ENCODE results near the gene SLC30A2. TPM values are rescaled to one million over a fixed set of nuclear protein-coding genes. Genes with fewer than 3 reads are reported as not detected.

SLC30A2 gene
- total and polyA plus RNA-seq, 2 experiments from 2014 or later, result 0.07 TPM; not detected in 1

DNA sequence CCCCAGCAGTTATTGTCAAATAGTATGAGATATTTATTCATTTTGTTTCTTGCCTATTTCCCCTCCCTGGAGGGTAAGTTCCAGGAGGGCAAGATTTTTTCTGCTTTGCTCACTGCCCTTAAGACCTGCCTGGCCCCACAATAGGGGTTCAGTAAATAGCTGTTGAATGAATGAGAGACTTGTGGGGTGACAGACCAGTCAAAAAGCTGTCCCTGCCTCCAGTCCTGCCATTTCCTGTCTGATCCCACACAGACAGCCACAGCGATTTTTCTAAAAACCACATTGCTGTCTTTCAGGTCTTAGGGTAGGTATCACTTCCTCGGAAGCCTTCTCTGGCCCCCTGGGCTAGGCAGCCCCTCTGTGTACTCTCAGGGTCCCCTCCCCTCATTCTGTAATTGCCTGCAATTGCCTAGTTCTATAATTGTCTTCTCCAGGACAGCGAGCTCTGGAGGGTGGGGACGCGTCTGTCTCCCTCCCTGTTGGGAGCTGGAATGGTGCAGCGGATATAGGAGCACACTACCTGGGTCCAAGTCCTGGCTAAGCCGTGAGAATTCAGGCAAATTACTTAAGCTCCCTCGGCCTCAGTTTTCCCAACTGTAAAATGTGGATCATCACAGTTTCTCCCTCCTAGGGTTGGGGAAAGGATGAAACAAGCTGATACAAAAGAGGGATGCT, 26.1 kb downstream of the SLC30A2 start:
- Histone ChIP-seq H3K79me2 (replicated peaks; ENCODE audit: insufficient read depth) (no peaks in the 10 kb centered on the region), H3K27ac (ENCODE audit: low read depth) (no peak overlapping the region), H3F3A (replicated peaks; ENCODE audit: low read depth) (no peaks in the 10 kb centered on the region), H3K36me3 (ENCODE audit: insufficient read depth) (no peaks in the 10 kb centered on the region), H3K4me2 (no peak overlapping the region), H3K27me3 (ENCODE audit: insufficient read depth) (no peaks in the 10 kb centered on the region), H2AFZ (no peak overlapping the region), H3K9me2 (ENCODE audit: insufficient read depth) (no peaks in the 10 kb centered on the region), H3K4me1 (ENCODE audit: insufficient read depth) (peaks cover 3% of the 10 kb centered on the region; the same call in 1 of the 2 replicates), H3K4me3 (no peak overlapping the region), H4K20me1 (replicated peaks; ENCODE audit: insufficient read depth) (no peaks in the 10 kb centered on the region)
- peaks cover 9% of the 10 kb centered on the region for H3K27me3 Mint-ChIP-seq (ENCODE audit: insufficient read depth, low read depth, poor library complexity)
- ATAC-seq, result no peak
- H3K9me3 Mint-ChIP-seq, result no peaks in the 10 kb centered on the region
- peaks cover 29% of the 10 kb centered on the region for H3K4me1 Mint-ChIP-seq
- H3K36me3 Mint-ChIP-seq (ENCODE audit: low read depth), result no peaks in the 10 kb centered on the region
- TF ChIP-seq, protein P1, sequence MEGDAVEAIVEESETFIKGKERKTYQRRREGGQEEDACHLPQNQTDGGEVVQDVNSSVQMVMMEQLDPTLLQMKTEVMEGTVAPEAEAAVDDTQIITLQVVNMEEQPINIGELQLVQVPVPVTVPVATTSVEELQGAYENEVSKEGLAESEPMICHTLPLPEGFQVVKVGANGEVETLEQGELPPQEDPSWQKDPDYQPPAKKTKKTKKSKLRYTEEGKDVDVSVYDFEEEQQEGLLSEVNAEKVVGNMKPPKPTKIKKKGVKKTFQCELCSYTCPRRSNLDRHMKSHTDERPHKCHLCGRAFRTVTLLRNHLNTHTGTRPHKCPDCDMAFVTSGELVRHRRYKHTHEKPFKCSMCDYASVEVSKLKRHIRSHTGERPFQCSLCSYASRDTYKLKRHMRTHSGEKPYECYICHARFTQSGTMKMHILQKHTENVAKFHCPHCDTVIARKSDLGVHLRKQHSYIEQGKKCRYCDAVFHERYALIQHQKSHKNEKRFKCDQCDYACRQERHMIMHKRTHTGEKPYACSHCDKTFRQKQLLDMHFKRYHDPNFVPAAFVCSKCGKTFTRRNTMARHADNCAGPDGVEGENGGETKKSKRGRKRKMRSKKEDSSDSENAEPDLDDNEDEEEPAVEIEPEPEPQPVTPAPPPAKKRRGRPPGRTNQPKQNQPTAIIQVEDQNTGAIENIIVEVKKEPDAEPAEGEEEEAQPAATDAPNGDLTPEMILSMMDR (conservative IDR thresholded peaks at IDR 0.05; ENCODE audit: low read depth in 2 of 2), result no peak
- TF ChIP-seq NANOG (IDR thresholded peaks at IDR 0.05; ENCODE audit: borderline replicate concordance) (no peak), ZNF114 (CRISPR knock-in tag; IDR thresholded peaks at IDR 0.05) (no peak), STAT1 (IDR thresholded peaks at IDR 0.05; ENCODE audit: unreplicated experiment) (no peak), EZH2phosphoT487 (IDR thresholded peaks at IDR 0.05; ENCODE audit: unreplicated experiment) (no peak), JUNB (IDR thresholded peaks at IDR 0.05; ENCODE audit: unreplicated experiment) (no peak), POLR2AphosphoS5 (IDR thresholded peaks at IDR 0.05; ENCODE audit: low read depth) (no peak)
- TF ChIP-seq, protein P2, sequence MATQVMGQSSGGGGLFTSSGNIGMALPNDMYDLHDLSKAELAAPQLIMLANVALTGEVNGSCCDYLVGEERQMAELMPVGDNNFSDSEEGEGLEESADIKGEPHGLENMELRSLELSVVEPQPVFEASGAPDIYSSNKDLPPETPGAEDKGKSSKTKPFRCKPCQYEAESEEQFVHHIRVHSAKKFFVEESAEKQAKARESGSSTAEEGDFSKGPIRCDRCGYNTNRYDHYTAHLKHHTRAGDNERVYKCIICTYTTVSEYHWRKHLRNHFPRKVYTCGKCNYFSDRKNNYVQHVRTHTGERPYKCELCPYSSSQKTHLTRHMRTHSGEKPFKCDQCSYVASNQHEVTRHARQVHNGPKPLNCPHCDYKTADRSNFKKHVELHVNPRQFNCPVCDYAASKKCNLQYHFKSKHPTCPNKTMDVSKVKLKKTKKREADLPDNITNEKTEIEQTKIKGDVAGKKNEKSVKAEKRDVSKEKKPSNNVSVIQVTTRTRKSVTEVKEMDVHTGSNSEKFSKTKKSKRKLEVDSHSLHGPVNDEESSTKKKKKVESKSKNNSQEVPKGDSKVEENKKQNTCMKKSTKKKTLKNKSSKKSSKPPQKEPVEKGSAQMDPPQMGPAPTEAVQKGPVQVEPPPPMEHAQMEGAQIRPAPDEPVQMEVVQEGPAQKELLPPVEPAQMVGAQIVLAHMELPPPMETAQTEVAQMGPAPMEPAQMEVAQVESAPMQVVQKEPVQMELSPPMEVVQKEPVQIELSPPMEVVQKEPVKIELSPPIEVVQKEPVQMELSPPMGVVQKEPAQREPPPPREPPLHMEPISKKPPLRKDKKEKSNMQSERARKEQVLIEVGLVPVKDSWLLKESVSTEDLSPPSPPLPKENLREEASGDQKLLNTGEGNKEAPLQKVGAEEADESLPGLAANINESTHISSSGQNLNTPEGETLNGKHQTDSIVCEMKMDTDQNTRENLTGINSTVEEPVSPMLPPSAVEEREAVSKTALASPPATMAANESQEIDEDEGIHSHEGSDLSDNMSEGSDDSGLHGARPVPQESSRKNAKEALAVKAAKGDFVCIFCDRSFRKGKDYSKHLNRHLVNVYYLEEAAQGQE (IDR thresholded peaks at IDR 0.05; ENCODE audit: unreplicated experiment), result no peak
- TF ChIP-seq, protein P3, sequence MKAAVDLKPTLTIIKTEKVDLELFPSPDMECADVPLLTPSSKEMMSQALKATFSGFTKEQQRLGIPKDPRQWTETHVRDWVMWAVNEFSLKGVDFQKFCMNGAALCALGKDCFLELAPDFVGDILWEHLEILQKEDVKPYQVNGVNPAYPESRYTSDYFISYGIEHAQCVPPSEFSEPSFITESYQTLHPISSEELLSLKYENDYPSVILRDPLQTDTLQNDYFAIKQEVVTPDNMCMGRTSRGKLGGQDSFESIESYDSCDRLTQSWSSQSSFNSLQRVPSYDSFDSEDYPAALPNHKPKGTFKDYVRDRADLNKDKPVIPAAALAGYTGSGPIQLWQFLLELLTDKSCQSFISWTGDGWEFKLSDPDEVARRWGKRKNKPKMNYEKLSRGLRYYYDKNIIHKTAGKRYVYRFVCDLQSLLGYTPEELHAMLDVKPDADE (IDR thresholded peaks at IDR 0.05), result no peak
- TF ChIP-seq, protein P4, sequence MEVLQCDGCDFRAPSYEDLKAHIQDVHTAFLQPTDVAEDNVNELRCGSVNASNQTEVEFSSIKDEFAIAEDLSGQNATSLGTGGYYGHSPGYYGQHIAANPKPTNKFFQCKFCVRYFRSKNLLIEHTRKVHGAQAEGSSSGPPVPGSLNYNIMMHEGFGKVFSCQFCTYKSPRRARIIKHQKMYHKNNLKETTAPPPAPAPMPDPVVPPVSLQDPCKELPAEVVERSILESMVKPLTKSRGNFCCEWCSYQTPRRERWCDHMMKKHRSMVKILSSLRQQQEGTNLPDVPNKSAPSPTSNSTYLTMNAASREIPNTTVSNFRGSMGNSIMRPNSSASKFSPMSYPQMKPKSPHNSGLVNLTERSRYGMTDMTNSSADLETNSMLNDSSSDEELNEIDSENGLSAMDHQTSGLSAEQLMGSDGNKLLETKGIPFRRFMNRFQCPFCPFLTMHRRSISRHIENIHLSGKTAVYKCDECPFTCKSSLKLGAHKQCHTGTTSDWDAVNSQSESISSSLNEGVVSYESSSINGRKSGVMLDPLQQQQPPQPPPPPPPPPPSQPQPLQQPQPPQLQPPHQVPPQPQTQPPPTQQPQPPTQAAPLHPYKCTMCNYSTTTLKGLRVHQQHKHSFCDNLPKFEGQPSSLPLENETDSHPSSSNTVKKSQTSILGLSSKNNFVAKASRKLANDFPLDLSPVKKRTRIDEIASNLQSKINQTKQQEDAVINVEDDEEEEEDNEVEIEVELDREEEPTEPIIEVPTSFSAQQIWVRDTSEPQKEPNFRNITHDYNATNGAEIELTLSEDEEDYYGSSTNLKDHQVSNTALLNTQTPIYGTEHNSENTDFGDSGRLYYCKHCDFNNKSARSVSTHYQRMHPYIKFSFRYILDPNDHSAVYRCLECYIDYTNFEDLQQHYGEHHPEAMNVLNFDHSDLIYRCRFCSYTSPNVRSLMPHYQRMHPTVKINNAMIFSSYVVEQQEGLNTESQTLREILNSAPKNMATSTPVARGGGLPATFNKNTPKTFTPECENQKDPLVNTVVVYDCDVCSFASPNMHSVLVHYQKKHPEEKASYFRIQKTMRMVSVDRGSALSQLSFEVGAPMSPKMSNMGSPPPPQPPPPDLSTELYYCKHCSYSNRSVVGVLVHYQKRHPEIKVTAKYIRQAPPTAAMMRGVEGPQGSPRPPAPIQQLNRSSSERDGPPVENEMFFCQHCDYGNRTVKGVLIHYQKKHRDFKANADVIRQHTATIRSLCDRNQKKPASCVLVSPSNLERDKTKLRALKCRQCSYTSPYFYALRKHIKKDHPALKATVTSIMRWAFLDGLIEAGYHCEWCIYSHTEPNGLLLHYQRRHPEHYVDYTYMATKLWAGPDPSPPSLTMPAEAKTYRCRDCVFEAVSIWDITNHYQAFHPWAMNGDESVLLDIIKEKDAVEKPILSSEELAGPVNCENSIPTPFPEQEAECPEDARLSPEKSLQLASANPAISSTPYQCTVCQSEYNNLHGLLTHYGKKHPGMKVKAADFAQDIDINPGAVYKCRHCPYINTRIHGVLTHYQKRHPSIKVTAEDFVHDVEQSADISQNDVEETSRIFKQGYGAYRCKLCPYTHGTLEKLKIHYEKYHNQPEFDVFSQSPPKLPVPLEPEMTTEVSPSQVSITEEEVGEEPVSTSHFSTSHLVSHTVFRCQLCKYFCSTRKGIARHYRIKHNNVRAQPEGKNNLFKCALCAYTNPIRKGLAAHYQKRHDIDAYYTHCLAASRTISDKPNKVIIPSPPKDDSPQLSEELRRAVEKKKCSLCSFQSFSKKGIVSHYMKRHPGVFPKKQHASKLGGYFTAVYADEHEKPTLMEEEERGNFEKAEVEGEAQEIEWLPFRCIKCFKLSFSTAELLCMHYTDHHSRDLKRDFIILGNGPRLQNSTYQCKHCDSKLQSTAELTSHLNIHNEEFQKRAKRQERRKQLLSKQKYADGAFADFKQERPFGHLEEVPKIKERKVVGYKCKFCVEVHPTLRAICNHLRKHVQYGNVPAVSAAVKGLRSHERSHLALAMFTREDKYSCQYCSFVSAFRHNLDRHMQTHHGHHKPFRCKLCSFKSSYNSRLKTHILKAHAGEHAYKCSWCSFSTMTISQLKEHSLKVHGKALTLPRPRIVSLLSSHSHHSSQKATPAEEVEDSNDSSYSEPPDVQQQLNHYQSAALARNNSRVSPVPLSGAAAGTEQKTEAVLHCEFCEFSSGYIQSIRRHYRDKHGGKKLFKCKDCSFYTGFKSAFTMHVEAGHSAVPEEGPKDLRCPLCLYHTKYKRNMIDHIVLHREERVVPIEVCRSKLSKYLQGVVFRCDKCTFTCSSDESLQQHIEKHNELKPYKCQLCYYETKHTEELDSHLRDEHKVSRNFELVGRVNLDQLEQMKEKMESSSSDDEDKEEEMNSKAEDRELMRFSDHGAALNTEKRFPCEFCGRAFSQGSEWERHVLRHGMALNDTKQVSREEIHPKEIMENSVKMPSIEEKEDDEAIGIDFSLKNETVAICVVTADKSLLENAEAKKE (CRISPR knock-in tag; IDR thresholded peaks at IDR 0.05), result no peak
- no peak for DNase-seq (ENCODE audit: low spot score)
- H3K27ac Mint-ChIP-seq, result no peak overlapping the region
- H3K4me3 Mint-ChIP-seq, result no peak overlapping the region
